Bronchial epithelial cell (primary cell): Measurements from ENCODE around the gene PVALB. TPM values are rescaled to one million over a fixed set of nuclear protein-coding genes. Genes with fewer than 3 reads are reported as not detected.

ENCODE experiments used
- DNase-seq: peaks from one replicate; pipeline ENCODE4 v3.0.0-alpha.2; 2010; ENCODE audit warnings: low read depth
- FAIRE-seq: peaks from 2 replicates; lab custom pipeline; 2011; peaks lifted over from hg19 to GRCh38; lab: Jason Lieb, UNC
- H3K27me3 ChIP-seq: 2 replicates; pipeline ENCODE4 v1.5.1; 2011; ENCODE audit warnings: low read length; ENCODE audit not compliant: control insufficient read depth, insufficient read depth
- H3K36me3 ChIP-seq: 2 replicates; pipeline ENCODE4 v1.5.1; 2011; ENCODE audit warnings: low read length; ENCODE audit not compliant: control insufficient read depth, insufficient read depth
- H3K4me3 ChIP-seq: 2 replicates; pipeline ENCODE4 v1.5.1; 2011; ENCODE audit warnings: mild to moderate bottlenecking, low read depth, low read length, control low read depth
- CTCF ChIP-seq: IDR thresholded peaks from 2 replicates; pipeline ENCODE4 v1.5.1; 2011; ENCODE audit warnings: mild to moderate bottlenecking, moderate library complexity, low read length, control low read depth, inconsistent platforms; ENCODE audit not compliant: insufficient read depth, severe bottlenecking
- total RNA-seq: library from RNA; depleted of rRNA; stranded (reverse); fragments of >200 nt; gene quantifications from 2 replicates; pipeline ENCODE4 v1.2.1, GENCODE V29; 2014

PVALB gene
- total RNA-seq, 1 donor from 2014 or later, result not detected

DNA sequence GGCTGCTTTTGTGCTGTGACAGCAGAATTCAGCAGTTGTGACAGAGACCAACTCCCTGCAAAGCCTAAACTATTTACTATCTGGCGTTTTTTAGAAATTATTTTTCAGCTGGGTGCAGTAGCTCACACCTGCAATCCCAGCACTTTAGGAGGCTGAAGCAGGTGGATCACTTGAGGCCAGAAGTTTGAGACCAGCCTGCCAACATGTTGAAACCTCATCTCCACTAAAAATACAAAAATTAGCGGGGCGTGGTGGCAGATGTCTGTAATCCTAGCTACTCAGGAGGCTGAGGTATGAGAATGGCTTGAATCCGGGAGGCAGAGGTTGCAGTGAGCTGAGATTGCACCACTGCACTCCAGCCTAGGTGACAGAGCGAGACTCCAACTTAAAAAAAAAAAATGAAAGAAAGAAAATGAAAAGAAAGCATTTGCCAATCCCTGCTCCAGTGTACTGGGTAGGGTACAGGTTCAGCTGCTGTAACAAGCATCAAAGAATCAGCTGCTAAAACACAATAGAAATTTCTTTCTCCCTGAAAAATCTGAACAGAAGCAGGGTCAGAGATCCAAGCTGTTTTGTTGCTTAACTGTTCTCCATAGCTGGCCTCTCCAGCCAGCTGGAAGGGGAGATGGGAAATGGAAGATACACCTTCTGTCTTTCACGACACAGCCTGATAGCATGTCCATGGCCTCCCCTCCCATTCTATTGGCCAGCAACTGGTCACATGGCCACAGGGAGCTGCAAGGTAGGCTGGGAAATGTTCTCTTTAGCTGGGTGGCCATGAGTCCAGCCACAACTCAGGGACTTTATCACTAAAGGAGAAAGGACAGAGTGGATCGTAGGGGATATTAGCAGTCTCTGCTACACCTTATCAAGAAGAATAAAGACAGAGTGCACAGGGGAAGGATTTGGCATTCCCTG is 35.5 kb upstream of the PVALB start:
- TF ChIP-seq CTCF, result no peak
- DNase-seq, result no peak
- H3K27me3 ChIP-seq, result peaks cover 6% of the 10 kb centered on the region
- no peaks in the 10 kb centered on the region for H3K36me3 ChIP-seq
- FAIRE-seq, result no peak
- no peak overlapping the region for H3K4me3 ChIP-seq

GRCh38 chr22:36850682-36851081 is 33.8 kb upstream of the PVALB start:
- no peak for DNase-seq
- Histone ChIP-seq H3K36me3 (no peaks in the 10 kb centered on the region), H3K4me3 (no peak overlapping the region), H3K27me3 (peaks cover 6% of the 10 kb centered on the region)
- TF ChIP-seq CTCF, result no peak
- FAIRE-seq, result no peak

DNA sequence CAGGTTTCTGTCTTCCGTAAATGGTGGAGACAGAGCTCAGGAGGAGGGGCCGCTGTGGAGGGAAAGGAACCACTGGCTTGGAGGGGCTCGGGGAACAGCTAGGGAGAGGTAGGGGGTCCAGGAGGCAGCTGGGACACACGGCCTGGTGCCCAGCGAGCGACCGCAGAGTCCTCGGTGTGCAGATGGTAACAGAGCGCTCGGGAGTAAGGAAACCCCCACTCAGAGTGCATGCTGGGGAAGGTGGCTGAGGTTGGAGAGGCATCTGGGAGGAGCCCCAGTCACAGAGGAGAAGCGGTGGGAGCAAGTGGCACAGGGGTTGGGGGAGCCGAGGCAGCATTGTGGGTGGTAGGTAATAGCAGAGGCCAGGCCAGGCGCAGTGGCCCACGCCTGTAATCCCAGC is 33.2 kb upstream of the PVALB start:
- no peak for TF ChIP-seq CTCF
- H3K36me3 ChIP-seq, result no peaks in the 10 kb centered on the region
- no peak for FAIRE-seq
- peaks cover 6% of the 10 kb centered on the region for H3K27me3 ChIP-seq
- H3K4me3 ChIP-seq, result no peak overlapping the region
- DNase-seq, result no peak

- no peak for FAIRE-seq
- Histone ChIP-seq H3K36me3 (no peaks in the 10 kb centered on the region), H3K4me3 (no peak overlapping the region), H3K27me3 (peaks cover 6% of the 10 kb centered on the region)
- no peak for TF ChIP-seq CTCF
- DNase-seq, result no peak
Measured at GRCh38 chr22:36846949-36847348, 30.1 kb upstream of the PVALB start.

GRCh38 chr22:36846271-36846670 is 29.4 kb upstream of the PVALB start:
- H3K4me3 ChIP-seq, result no peak overlapping the region
- no peak for TF ChIP-seq CTCF
- FAIRE-seq (no peak), DNase-seq (no peak)
- peaks cover 4% of the 10 kb centered on the region for H3K27me3 ChIP-seq
- H3K36me3 ChIP-seq, result no peaks in the 10 kb centered on the region
